HG03571 (cell line): Measurements from ENCODE around the gene SMARCA2.
A peak's percentile ranks its signal among the peaks of the same experiment; 100 is the strongest.

Experiments
- ATAC-seq: cut with Tn5 transposase; IDR thresholded peaks from one replicate; pipeline ENCODE4 v1.9.1; 2021; ENCODE audit not compliant: unreplicated experiment

The SMARCA2 gene

DNA sequence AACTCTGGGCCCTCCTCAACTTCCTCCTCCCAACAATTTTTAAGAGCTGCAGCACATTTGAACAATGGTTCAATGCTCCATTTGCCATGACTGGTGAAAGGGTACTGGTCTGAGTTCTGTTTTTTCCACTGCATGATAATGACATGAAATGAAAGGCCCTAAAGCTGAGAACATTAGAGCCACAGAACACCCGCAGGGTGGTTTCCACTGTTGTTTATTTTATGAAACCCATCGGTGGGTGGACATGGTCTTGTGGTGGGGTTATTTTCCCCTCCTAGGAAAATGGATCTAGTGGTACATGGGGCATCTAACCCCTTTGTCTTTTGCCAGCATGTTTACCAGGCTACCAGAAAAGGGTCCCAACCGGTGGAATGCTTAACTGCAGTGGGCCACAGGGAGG, 71.8 kb downstream of the SMARCA2 start:
- ATAC-seq = no peak

DNA sequence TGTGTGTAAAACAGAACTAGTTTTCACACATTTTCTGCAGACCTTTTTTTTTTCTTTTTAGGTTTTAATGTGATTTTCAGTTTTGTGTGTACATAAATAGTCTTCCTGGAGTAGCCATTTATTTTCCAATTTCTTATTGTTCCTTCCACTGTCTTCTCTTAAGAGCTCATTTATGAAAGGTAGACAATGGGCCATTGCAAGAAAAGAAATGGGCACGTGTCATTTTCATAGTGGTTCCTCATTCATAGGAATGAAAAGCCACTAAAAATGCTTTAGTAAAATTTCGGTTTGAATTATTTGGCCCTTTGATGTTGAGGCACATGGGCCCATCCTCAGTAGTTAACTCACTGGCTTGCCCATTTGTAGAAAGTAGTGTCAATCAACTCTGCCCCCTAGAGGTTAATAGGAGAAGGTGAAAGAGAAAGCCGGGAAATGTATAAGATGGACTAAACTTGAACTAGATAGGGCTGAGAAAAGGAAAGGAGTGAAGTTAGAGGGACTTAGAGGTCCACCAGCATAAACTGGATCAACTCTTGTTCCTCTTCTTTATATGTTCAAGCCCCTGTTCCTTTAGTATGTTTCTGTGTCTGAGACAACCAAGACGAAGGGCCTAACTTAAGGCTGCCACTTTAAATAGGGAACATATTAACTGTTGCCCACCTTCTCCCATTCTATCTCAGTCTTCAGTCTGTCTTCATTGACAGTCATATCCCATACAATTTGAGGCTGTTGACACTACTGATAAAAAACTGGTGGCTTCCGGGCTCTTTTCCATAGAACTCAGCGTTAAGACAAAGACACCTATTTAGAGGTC, 72.6 kb downstream of the SMARCA2 start:
- ATAC-seq = peak; percentile 70

GRCh38 chr9:2093920-2094597, 78.9 kb downstream of the SMARCA2 start:
- no peak for ATAC-seq

GRCh38 chr9:2096376-2096970, 81.3 kb downstream of the SMARCA2 start:
- no peak for ATAC-seq

DNA sequence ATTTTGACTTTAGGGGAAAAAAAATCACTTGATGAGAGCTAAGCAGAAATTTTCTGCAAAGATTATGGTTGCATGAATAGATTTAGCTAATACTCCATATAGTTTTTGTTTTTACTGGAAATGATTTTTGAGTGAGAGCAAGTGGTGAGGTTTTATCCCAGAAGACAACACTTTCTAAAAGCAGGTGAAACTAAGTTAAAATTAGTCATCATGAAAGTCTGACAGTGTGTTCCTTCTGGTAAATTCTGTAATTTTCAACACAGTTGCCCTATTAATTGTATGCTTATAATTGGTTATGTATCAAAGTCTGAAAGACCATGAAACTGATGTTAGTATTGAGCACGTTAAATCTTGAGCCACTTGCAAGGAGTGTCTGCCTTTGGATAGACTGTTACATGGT, 91.5 kb downstream of the SMARCA2 start:
- no peak for ATAC-seq

DNA sequence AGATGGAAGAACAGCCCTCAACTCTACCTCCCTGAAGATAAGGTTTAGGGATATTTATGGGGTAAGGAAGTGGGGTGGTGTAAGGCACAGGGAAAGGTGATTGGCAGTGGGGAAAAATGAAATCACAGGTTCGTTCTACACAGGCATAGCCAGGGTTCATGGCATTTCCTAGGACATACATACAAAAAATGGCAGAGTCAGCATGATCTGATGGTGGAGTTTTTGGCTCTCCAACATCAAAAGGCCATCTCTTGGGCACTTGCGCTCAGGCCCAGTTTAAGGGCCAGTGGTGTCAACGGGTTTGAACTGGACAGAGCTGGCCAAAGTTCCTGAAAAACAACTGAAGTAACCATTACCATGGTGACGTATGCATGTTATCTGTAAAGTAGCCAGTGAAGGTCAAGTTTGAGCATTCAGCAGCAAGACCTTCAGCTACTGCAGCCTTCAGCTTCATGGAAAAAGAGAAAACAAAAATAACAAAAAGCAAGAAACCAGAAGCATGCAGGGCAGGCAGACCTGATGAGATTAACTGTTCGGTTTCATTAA, 92.8 kb downstream of the SMARCA2 start:
- ATAC-seq = no peak

DNA sequence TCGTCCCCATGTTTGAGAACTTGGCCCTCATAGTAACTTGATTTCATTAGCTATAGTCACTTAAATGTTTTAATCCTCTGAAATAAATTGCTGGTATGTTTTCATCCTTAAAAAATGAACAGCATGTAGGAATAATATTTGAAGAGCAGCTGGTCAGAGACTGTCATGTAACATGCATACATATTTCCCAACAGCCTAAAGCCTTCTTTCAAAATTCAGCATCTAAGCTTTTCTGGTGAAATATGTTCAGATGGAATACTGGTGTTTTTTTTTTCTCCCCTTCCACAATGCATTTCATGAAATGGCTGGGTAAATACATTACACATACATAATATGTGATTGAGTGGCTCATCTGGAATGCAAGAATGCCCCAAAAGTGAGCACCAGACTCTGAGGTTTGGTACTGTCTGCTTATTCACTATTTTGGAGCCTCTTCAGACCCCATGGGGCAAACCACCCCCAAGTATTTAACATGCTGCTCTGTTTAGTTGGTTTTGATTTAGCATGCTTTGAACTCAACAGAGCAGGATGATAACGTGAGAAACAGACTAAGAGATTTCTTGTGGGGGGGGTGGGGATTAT, 94.0 kb downstream of the SMARCA2 start:
- ATAC-seq = no peak

DNA sequence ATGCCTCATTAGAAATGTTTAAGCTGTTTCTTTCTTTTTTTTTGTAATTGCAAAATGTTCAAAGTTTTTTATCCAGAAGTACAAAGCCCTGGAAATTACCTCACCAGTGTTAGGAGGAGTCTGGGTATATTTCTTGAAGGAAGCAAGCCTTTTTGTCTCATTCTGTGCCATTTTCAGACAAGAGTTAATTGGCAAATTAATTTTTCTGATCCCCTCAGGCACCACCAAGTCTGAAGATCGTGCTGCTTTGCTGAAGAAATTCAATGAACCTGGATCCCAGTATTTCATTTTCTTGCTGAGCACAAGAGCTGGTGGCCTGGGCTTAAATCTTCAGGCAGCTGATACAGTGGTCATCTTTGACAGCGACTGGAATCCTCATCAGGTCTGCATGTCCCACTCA, 94.9 kb downstream of the SMARCA2 start:
- no peak for ATAC-seq

- no peak for ATAC-seq
These were observed 100.9 kb downstream of the SMARCA2 start for GRCh38 chr9:2116073-2116472.

DNA sequence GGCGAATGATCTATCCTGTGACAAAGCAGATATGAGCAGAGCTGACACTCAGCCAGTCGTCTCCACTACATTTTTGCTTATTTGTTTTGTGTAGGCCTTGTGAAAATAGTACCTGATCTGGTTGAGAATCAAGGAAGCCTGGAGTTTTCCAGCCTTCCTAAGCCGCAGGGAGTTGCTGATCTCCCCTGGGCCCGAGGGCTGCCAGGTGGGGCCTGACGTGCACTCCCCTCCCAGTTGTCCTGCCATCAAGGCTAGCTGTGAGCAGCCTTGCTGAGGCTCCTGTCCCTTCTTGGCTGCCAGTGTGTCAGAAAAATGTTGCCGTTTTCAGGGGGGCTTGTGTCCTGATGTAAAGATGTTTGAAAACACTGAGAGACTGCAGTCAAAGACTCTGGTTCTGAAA, 102.4 kb downstream of the SMARCA2 start:
- ATAC-seq = no peak

- ATAC-seq = no peak
These were observed 104.4 kb downstream of the SMARCA2 start for GRCh38 chr9:2119566-2119965.

GRCh38 chr9:2120926-2121689, 106.0 kb downstream of the SMARCA2 start:
- no peak for ATAC-seq

- ATAC-seq = no peak
These were observed 107.2 kb downstream of the SMARCA2 start for GRCh38 chr9:2122299-2122698.

GRCh38 chr9:2125906-2126305, 110.8 kb downstream of the SMARCA2 start:
- ATAC-seq = peak; percentile 80

DNA sequence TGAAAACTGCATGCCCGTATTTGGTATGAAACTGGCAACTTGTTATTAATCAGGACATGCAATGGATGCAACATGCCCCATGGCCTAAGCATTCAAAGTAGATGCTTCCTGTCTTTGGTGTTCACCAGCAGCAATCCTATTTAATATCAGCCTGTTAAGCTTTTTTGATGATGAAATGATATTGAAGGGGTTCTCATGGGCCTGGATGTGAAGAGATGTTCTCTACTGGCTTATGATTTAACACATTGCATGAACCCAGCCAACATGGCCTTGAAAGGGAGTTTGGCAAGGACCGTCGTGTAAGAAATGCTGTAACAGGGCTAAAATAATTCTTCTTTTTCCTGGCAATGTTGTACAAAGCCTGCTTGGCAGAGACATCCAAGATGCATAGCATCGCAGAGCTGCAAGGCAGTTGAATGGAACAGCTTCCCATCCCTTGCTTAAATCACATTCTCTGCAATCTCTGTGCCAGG, 111.2 kb downstream of the SMARCA2 start:
- ATAC-seq = no peak

GRCh38 chr9:2127486-2127885, 112.3 kb downstream of the SMARCA2 start:
- ATAC-seq = no peak

- no peak for ATAC-seq
These were observed 113.0 kb downstream of the SMARCA2 start for GRCh38 chr9:2128141-2128540.

DNA sequence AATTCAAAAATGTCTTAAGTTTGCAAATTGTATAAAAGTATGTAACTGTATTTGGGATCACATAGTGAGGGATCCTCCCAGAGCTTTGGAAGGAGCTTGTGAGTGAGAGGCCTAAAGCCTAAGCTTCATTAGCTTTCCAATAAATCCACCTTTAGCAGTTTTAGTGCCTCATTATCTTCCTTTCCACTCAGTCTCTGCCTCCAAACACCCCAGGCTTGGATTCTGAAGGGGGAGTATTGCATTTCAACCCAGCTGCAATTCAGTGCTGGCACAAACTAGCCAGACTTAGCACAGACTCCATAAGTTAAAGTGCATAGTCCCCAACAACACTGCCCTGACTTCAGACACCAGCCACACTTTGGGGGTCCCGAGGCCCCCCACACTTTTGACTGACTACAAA, 113.5 kb downstream of the SMARCA2 start:
- no peak for ATAC-seq

- ATAC-seq = no peak
These were observed 115.8 kb downstream of the SMARCA2 start for GRCh38 chr9:2130941-2131340.

- ATAC-seq = no peak
These were observed 117.4 kb downstream of the SMARCA2 start for GRCh38 chr9:2132484-2133082.
